ENCODE measurements around the gene CENPP. TPM values are rescaled to one million over a fixed set of nuclear protein-coding genes. Genes with fewer than 3 reads are reported as not detected.

Gene CENPP
- total and polyA plus RNA-seq, 2 donors from 2014 or later, result 1.2 to 4.2 TPM

GRCh38 chr9:92349771-92350739, 24.3 kb downstream of the CENPP start:
- no peak overlapping the region for H3K9ac ChIP-seq (ENCODE audit: low read length in 3 of 3)
- no peaks in the 10 kb centered on the region for H3K4me1 ChIP-seq (ENCODE audit: control insufficient read depth in 2 of 3, insufficient read depth in 2 of 3, low read depth in 1 of 3, low read length in 3 of 3)
- FAIRE-seq, result no peak
- no peaks in the 10 kb centered on the region for H3K9me3 ChIP-seq (ENCODE audit: control insufficient read depth in 2 of 3, insufficient read depth in 1 of 3, low read length in 3 of 3)
- no peak overlapping the region for H3K27ac ChIP-seq (ENCODE audit: low read depth in 2 of 2, low read length in 2 of 2)
- TF ChIP-seq, protein P1, sequence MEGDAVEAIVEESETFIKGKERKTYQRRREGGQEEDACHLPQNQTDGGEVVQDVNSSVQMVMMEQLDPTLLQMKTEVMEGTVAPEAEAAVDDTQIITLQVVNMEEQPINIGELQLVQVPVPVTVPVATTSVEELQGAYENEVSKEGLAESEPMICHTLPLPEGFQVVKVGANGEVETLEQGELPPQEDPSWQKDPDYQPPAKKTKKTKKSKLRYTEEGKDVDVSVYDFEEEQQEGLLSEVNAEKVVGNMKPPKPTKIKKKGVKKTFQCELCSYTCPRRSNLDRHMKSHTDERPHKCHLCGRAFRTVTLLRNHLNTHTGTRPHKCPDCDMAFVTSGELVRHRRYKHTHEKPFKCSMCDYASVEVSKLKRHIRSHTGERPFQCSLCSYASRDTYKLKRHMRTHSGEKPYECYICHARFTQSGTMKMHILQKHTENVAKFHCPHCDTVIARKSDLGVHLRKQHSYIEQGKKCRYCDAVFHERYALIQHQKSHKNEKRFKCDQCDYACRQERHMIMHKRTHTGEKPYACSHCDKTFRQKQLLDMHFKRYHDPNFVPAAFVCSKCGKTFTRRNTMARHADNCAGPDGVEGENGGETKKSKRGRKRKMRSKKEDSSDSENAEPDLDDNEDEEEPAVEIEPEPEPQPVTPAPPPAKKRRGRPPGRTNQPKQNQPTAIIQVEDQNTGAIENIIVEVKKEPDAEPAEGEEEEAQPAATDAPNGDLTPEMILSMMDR (IDR thresholded peaks at IDR 0.05; ENCODE audit: borderline replicate concordance, extremely low read depth, insufficient read depth), result no peak
- no peaks in the 10 kb centered on the region for H3K36me3 ChIP-seq (ENCODE audit: control insufficient read depth in 2 of 3, insufficient read depth in 3 of 3, low read length in 3 of 3)
- H3K4me3 ChIP-seq (ENCODE audit: low read length in 3 of 3), result no peak overlapping the region
- H3K27me3 ChIP-seq (ENCODE audit: control insufficient read depth, insufficient read depth, low read length), result no peaks in the 10 kb centered on the region
- DNase-seq, result peak in 2 of 5 donors; percentile 32 to 72
- intact Hi-C loops (cut with DNase I), result no loop called here

- FAIRE-seq (no peak), DNase-seq (no peak)
- no peaks in the 10 kb centered on the region for H3K4me1 ChIP-seq (ENCODE audit: control insufficient read depth in 2 of 3, insufficient read depth in 2 of 3, low read depth in 1 of 3, low read length in 3 of 3)
- no peaks in the 10 kb centered on the region for H3K36me3 ChIP-seq (ENCODE audit: control insufficient read depth in 2 of 3, insufficient read depth in 3 of 3, low read length in 3 of 3)
- H3K9me3 ChIP-seq (ENCODE audit: control insufficient read depth in 2 of 3, insufficient read depth in 1 of 3, low read length in 3 of 3), result no peaks in the 10 kb centered on the region
- no peaks in the 10 kb centered on the region for H3K27me3 ChIP-seq (ENCODE audit: control insufficient read depth, insufficient read depth, low read length)
- intact Hi-C loops (cut with DNase I), result no loop called here
- H3K27ac ChIP-seq (ENCODE audit: low read depth in 2 of 2, low read length in 2 of 2), result no peak overlapping the region
- H3K4me3 ChIP-seq (ENCODE audit: low read length in 3 of 3), result no peak overlapping the region
- no peak overlapping the region for H3K9ac ChIP-seq (ENCODE audit: low read length in 3 of 3)
- TF ChIP-seq, protein P1 (IDR thresholded peaks at IDR 0.05; ENCODE audit: borderline replicate concordance, extremely low read depth, insufficient read depth), result no peak
Measured at GRCh38 chr9:92350740-92351133, 25.0 kb downstream of the CENPP start.

- H3K36me3 ChIP-seq (ENCODE audit: control insufficient read depth in 2 of 3, insufficient read depth in 3 of 3, low read length in 3 of 3), result no peaks in the 10 kb centered on the region
- TF ChIP-seq, protein P1 (IDR thresholded peaks at IDR 0.05; ENCODE audit: borderline replicate concordance, extremely low read depth, insufficient read depth), result no peak
- no peaks in the 10 kb centered on the region for H3K27me3 ChIP-seq (ENCODE audit: control insufficient read depth, insufficient read depth, low read length)
- no peak overlapping the region for H3K4me3 ChIP-seq (ENCODE audit: low read length in 3 of 3)
- FAIRE-seq (no peak), DNase-seq (no peak)
- H3K27ac ChIP-seq (ENCODE audit: low read depth in 2 of 2, low read length in 2 of 2), result no peak overlapping the region
- H3K9me3 ChIP-seq (ENCODE audit: control insufficient read depth in 2 of 3, insufficient read depth in 1 of 3, low read length in 3 of 3), result peaks cover 0 to 2% (median 0%) of the 10 kb centered on the region in 3 donors
- intact Hi-C loops (cut with DNase I), result no loop called here
- no peak overlapping the region for H3K9ac ChIP-seq (ENCODE audit: low read length in 3 of 3)
- H3K4me1 ChIP-seq (ENCODE audit: control insufficient read depth in 2 of 3, insufficient read depth in 2 of 3, low read depth in 1 of 3, low read length in 3 of 3), result no peaks in the 10 kb centered on the region
Measured at GRCh38 chr9:92353051-92353450, 27.3 kb downstream of the CENPP start.

Data from kidney (tissue), 14 donors.